ENCODE measurements around the gene CHD3. TPM values are rescaled to one million over a fixed set of nuclear protein-coding genes. Genes with fewer than 3 reads are reported as not detected.

CHD3 gene
- total RNA-seq, 1 experiment from 2014 or later = 30.1 TPM

GRCh38 chr17:7875804-7876370 lies 12.7 kb upstream of the CHD3 start:
- Histone ChIP-seq H3K4me3 (ENCODE audit: insufficient read depth, low read depth, low read length) (no peak overlapping the region), H3K36me3 (replicated peaks; ENCODE audit: control insufficient read depth, insufficient read depth, low read length) (no peaks in the 10 kb centered on the region), H3K27me3 (ENCODE audit: control insufficient read depth, insufficient read depth, low read length) (no peaks in the 10 kb centered on the region)
- DNase-seq = no peak

- DNase-seq = no peak
Measured at GRCh38 chr17:7878234-7878633, 10.4 kb upstream of the CHD3 start.

DNA sequence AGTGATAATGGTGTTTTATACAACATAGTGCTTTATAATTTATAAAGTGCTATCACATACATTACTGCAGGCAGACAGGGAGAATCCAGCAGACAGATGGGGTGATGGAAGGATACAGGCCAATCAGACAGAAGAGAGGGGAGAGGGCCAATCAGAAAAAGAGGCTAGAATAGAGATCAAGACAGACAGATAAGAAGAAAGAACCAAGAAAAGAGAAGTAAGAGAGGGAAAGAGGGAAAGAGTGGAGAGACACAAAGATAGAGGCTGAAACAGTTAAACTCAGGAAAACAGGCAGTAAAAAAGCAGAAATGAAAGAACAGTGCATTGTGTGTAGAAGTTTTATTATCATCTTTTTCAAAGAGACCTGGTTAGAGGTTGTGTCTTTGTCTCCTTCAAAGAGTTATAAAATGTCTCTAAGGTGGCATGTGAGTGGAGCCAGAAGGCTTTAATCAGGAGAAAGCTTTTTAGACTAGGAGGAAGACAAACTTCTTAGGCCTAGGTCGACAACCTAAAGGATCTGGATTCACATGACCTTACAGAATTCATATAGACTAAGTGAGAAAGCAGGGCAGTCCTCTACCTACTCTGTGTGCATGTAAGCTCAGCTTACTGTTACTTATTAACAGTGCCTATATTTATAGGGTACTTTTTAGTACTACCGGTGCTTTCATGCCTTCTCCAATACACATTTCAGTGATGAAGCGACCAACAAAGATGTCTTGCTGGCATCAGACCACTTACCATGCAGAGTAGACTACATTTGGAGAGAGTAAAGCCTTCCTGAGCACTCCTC lies 8.3 kb upstream of the CHD3 start:
- Histone ChIP-seq H3K36me3 (replicated peaks; ENCODE audit: control insufficient read depth, insufficient read depth, low read length) (no peaks in the 10 kb centered on the region), H3K4me3 (ENCODE audit: insufficient read depth, low read depth, low read length) (no peak overlapping the region), H3K27me3 (ENCODE audit: control insufficient read depth, insufficient read depth, low read length) (no peaks in the 10 kb centered on the region)
- no peak for DNase-seq

More at GRCh38 chr17:7878234-7878633, 10.4 kb upstream of the CHD3 start:
- no peaks in the 10 kb centered on the region for H3K36me3 ChIP-seq (replicated peaks; ENCODE audit: control insufficient read depth, insufficient read depth, low read length)
- no peak overlapping the region for H3K4me3 ChIP-seq (ENCODE audit: insufficient read depth, low read depth, low read length)
- no peaks in the 10 kb centered on the region for H3K27me3 ChIP-seq (ENCODE audit: control insufficient read depth, insufficient read depth, low read length)

DNA sequence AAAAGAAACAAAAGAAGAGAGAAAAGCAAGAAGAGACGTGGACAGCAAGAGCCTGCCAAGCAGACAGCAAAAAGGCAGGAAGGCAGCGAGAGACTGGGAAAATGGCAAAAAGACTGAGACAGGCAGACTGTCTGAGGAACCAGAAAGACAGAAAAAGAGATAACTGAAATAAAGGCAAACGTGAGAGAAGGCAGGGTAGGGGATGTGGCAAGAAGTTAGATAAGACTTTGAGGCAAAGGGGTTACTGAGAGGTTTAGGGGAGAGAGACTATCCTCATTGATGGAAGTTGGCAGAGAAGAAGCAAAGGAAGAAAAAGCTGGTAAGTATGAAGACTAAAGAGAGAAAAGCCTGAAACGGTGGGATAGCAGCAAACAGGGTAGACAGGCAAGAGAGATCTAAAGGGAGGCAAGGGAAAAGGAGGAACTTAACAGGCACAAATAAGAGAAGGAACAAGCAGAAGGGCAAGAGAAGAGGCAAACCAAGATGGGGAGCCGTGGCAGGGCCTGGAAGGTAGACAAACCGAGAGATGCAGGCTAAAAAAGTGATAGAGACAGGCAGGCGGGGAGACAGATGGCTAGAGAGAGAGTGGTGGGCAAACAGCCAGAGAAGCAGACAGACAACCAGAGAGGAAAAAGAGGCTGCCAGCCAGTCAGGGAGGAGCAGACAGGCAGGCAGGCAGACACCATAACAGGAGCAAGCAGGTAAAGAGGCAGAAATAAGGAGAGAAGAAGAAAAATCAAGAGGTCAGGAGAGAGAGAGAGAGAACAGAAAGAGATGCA lies 7.1 kb upstream of the CHD3 start:
- no peak for DNase-seq
- Histone ChIP-seq H3K27me3 (ENCODE audit: control insufficient read depth, insufficient read depth, low read length) (peaks cover 11% of the 10 kb centered on the region), H3K36me3 (replicated peaks; ENCODE audit: control insufficient read depth, insufficient read depth, low read length) (no peaks in the 10 kb centered on the region), H3K4me3 (ENCODE audit: insufficient read depth, low read depth, low read length) (no peak overlapping the region)

- no peaks in the 10 kb centered on the region for H3K36me3 ChIP-seq (replicated peaks; ENCODE audit: control insufficient read depth, insufficient read depth, low read length)
- no peak overlapping the region for H3K4me3 ChIP-seq (ENCODE audit: insufficient read depth, low read depth, low read length)
- DNase-seq = no peak
- H3K27me3 ChIP-seq (ENCODE audit: control insufficient read depth, insufficient read depth, low read length) = peaks cover 16% of the 10 kb centered on the region
Measured at GRCh38 chr17:7882068-7882467, 6.5 kb upstream of the CHD3 start.

DNA sequence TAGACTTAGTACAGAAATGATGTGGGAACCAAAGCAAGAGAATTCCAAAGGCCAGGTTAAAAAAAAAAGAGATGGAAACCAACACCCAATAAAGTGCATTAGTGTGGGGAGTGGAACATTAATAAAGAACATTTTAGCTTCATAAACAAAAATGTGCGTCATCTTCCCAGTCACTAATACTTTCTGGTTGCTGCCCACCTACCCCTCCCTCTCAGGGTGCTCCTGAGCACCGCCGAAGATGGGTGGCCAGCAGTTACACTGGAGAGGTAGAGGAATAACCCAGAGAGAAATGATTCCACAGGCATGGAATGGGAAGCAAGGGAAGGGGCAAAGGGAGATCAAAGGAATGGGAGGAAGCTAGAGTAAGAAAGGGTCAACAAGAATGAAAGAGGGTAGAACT lies 6.0 kb upstream of the CHD3 start:
- DNase-seq = no peak
- H3K36me3 ChIP-seq (replicated peaks; ENCODE audit: control insufficient read depth, insufficient read depth, low read length) = no peaks in the 10 kb centered on the region
- H3K4me3 ChIP-seq (ENCODE audit: insufficient read depth, low read depth, low read length) = no peak overlapping the region

GRCh38 chr17:7883781-7884386 lies 4.7 kb upstream of the CHD3 start:
- Histone ChIP-seq H3K36me3 (replicated peaks; ENCODE audit: control insufficient read depth, insufficient read depth, low read length) (no peaks in the 10 kb centered on the region), H3K27me3 (ENCODE audit: control insufficient read depth, insufficient read depth, low read length) (peaks cover 17% of the 10 kb centered on the region), H3K4me3 (ENCODE audit: insufficient read depth, low read depth, low read length) (no peak overlapping the region)
- no peak for DNase-seq

More for the DNA sequence above, 6.0 kb upstream of the CHD3 start:
- peaks cover 17% of the 10 kb centered on the region for H3K27me3 ChIP-seq (ENCODE audit: control insufficient read depth, insufficient read depth, low read length)

DNA sequence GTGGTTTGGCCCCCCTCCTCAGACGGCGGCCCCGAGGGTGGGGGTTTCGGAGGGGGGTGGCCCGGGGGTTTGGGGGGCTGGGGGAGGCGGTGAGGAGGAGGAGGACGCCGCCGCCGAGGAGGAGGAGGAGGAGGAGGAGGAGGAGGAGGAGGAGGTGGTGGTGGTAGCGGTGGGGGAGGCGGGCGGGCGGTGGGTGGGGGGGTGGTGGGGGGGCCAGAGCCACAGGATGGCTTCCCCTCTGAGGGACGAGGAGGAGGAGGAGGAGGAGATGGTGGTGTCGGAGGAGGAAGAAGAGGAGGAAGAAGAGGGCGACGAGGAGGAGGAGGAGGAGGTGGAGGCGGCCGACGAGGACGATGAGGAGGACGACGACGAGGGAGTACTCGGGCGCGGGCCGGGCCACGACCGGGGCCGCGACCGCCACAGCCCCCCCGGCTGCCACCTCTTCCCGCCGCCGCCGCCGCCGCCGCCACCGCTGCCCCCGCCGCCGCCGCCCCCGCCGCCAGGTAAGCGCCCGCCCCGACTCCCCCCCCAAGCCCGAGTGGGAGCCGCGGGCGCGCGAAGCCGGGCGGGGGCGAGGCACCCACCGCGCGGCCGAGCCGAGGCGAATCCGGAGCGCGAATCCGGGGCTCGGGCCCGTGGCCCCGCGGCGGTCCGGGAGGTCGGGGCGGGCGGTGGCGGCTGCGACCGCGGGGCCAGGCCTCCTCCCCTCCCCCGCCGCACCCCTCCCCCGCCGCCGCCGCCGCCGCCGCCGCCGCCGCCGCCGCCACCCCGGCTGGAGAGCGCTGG lies 3.8 kb upstream of the CHD3 start:
- no peaks in the 10 kb centered on the region for H3K36me3 ChIP-seq (replicated peaks; ENCODE audit: control insufficient read depth, insufficient read depth, low read length)
- peak; percentile 81 for DNase-seq
- H3K27me3 ChIP-seq (ENCODE audit: control insufficient read depth, insufficient read depth, low read length) = peaks cover 17% of the 10 kb centered on the region
- H3K4me3 ChIP-seq (ENCODE audit: insufficient read depth, low read depth, low read length) = peak overlapping the region; percentile 72

DNA sequence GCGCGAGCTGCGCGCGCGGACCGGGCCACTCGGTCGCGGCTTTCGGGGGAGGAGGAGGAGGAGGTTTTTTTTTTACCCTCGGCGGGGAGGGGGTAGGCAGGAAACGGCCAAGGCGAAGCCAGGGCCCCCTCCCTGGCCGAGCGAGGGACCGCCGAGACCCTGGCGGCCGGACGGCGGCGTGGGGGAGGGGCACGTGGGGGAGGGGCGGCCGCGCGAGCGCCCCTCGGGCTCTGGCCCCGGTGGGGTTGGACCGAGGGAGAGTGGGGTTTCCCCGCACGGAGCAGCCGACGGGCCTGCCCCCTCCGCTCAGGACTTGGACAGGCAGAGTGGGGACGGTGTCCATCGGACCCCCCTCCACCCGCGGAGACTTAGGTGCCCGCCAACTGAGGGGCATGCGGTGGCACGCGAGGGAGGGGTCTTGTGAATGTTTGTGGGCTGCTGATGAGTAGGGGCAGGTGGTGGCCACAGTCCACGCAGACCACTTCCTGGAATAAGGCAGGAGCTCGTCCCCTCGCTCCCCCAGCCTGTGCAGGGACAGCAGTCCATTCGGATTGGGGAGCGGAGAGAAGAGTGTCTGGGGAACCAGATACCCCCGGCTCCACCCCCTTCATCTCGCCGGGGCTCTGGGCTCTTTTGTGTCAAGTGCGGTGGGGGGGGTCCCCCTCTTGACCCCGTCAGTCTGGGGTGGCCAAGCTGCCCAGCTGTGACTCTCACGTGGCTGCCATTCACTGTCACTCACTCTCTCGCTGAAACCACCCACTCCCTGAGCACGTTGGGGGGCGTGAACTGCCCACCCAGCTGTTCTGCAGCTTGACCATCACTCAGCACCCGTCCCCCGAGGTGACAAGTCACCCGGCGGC lies 3.0 kb upstream of the CHD3 start:
- DNase-seq = peak; percentile 89
- Histone ChIP-seq H3K27me3 (ENCODE audit: control insufficient read depth, insufficient read depth, low read length) (peaks cover 17% of the 10 kb centered on the region), H3K4me3 (ENCODE audit: insufficient read depth, low read depth, low read length) (peak overlapping the region; percentile 72), H3K36me3 (replicated peaks; ENCODE audit: control insufficient read depth, insufficient read depth, low read length) (no peaks in the 10 kb centered on the region)

GRCh38 chr17:7886227-7887037 lies 2.2 kb upstream of the CHD3 start:
- DNase-seq = peak; percentile 86
- Histone ChIP-seq H3K36me3 (replicated peaks; ENCODE audit: control insufficient read depth, insufficient read depth, low read length) (no peaks in the 10 kb centered on the region), H3K27me3 (ENCODE audit: control insufficient read depth, insufficient read depth, low read length) (peaks cover 17% of the 10 kb centered on the region), H3K4me3 (ENCODE audit: insufficient read depth, low read depth, low read length) (peak overlapping the region; percentile 72)

- Histone ChIP-seq H3K27me3 (ENCODE audit: control insufficient read depth, insufficient read depth, low read length) (peaks cover 17% of the 10 kb centered on the region), H3K36me3 (replicated peaks; ENCODE audit: control insufficient read depth, insufficient read depth, low read length) (no peaks in the 10 kb centered on the region), H3K4me3 (ENCODE audit: insufficient read depth, low read depth, low read length) (peak overlapping the region; percentile 72)
- no peak for DNase-seq
Measured at GRCh38 chr17:7887038-7887481, 1.5 kb upstream of the CHD3 start.

DNA sequence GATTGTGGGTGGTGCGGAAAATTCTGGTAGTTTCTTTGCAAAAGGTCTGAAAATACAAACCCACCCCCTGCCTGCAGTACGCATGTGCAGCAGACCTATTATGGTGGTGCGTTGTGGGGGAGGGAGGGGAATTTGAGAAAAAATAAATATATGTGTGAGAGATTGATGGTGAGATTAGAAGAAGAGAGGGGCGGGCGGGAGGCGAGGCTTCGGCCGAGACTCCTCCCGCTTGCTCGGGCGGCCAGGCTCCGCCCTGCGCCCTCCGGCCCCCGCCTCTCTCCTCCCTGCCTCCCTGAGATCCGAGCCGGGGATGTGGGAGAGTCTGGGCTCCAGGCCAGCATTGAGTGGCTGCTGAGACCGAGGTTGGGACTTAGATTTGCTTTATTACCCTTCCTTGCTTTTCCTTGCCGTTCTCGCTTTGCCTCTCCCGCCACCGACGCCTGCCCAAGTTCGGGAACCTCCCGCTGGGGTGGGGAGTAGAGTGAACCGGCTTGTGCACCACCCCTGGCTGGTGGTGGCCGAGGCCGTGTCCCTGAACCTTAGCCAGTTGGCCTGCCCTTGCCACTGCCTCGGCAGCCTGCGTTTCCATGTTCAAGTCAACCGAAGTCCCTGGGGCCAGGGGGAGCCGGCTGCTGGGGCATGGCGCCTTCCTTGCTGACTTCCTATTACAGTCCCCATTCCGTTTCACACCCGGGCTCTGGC lies 956 bp upstream of the CHD3 start:
- H3K4me3 ChIP-seq (ENCODE audit: insufficient read depth, low read depth, low read length) = peak overlapping the region; percentile 72
- peak; percentile 96 for DNase-seq
- peaks cover 17% of the 10 kb centered on the region for H3K27me3 ChIP-seq (ENCODE audit: control insufficient read depth, insufficient read depth, low read length)
- H3K36me3 ChIP-seq (replicated peaks; ENCODE audit: control insufficient read depth, insufficient read depth, low read length) = no peaks in the 10 kb centered on the region
